SKM-1 treated with dmso at 0.1 percent for 144 hours (cell line): ENCODE data around the gene RNF11.
"Not testable (repeated sequence)": the region's sequence is repeated elsewhere in the genome, so short reads cannot be mapped to it uniquely, and the experiment has no call there.

Experiments
- DNase-seq: peaks from one replicate; lab custom pipeline; 2025; ENCODE audit not compliant: unreplicated experiment; lab: John Stamatoyannopoulos, UW

The RNF11 gene

DNA sequence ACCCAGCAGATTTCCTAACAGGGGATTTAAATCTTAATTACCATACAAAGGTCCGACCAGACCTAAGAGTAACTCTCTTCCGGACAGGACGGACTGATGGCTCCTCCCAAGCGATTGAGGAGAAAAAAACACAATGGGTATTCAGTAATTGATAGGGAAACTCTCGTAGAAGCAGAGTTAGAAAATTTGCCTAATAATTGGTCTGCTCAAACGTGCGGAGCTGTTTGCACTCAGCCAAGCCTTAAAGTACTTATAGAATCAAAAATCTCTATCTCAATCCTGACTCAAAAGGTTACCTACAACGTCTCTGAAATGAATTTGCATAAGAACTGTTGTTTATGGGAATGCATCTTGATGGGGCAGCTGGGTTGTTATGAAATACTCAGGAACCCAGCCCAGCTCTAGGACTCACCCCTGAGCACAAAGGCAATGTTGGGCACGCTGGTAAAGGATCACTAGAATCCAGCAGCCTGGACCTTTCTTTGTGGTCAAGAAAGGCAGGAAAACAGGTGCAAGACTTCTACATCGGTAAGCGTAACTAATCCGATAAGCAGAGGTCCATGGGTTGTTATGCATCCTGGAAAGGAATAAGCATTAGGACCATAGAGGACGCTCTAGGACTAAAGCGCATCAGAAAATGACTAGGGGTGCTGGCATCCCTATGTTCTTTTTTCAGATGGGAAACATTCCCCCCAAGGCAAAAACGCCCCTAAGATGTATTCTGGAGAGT lies 8.7 kb upstream of the RNF11 start:
- DNase-seq, result not testable (repeated sequence)

DNA sequence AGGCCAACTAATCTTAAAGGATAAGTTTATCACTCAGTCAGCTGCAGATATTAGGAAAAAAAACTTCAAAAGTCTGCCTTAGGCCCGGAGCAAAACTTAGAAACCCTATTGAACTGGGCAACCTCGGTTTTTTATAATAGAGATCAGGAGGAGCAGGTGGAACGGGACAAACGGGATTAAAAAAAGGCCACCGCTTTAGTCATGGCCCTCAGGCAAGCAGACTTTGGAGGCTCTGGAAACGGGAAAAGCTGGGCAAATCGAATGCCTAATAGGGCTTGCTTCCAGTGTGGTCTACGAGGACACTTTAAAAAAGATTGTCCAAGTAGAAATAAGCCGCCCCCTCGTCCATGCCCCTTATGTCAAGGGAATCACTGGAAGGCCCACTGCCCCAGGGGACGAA lies 7.6 kb upstream of the RNF11 start:
- DNase-seq, result not testable (repeated sequence)

DNA sequence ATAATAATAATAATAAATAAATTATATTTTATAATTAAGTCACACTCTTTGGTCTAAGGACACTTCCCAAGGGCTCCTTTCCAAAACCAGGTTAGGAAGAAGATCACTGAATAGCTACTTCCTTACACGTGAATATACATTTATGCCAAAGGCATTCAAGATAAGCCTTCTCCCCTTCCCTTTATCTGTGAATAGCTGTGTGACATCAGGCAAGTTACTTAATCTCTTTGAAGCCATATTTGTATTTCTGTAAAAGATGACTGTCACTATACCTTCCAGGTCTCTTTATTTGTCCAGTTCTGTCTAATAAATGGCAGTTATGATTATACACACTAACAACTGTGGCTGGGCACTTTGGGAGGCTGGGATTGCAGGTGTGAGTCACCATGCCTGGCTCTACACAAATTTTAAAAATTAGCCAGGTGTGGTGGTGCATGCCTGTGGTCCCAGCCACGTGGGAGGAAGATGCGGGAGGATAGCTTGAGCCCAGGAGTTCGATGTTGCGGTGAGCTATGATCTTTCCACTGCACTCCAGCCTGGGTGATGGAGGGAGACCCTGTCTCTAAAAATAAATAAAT lies 5.5 kb upstream of the RNF11 start:
- DNase-seq, result no peak

GRCh38 chr1:51231120-51231519 lies 5.0 kb upstream of the RNF11 start:
- DNase-seq, result no peak

- DNase-seq, result no peak
Measured at GRCh38 chr1:51231896-51232295, 4.2 kb upstream of the RNF11 start.

DNA sequence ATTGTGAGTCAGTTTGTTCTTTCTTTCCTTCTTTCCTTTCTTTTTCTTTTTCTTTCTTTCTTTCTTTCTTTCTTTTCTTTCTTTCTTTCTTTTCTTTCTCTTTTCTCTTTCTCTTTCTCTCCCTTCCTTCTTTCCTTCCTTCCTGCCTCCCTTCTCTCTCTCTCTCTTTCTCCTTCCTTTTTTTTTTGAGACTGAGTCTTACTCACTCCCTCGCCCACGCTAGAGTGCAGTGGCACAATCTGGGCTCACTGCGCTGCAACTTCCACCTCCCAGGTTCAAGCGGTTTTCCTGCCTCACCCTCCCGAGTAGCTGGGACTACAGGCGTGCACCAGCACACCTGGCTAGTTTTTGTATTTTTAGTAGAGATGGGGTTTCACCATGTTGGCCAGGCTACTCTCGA lies 1.8 kb upstream of the RNF11 start:
- DNase-seq, result not testable (repeated sequence)

DNA sequence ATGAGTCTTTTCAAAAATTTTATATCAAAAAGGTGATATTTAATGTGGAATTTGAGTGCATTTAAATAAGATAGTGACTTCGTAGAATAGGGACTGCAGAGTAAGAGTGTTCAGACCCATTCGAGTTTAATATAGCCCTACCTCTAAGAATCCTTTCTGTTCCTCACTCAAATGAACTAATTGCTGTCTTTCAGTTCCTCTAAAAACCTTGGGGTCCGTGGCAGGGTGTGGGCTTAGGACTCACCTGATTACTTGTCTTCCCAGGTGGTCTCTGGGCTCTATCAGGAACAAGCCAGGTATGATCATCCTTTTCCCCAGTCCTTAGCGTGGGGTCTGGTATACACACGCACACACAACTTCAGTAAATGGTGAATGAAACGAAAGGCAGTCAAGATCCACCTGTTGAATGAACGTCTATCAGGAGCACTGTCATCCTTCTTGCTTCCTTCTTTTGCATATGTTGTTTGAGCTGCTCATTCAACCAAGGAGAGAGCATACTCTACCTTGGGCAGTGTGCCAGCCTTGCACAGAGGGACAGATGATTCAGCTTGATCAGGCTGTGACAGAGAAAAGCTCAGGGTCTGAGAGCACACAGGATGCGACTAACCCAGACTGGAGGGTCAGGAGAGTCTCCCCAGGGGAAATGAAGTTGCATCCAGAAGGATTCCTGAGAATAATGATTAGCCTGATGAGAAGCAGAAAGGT lies 1.2 kb upstream of the RNF11 start:
- DNase-seq, result no peak

- no peak for DNase-seq
Measured at GRCh38 chr1:51236531-51237350, 668 bp downstream of the RNF11 start.

DNA sequence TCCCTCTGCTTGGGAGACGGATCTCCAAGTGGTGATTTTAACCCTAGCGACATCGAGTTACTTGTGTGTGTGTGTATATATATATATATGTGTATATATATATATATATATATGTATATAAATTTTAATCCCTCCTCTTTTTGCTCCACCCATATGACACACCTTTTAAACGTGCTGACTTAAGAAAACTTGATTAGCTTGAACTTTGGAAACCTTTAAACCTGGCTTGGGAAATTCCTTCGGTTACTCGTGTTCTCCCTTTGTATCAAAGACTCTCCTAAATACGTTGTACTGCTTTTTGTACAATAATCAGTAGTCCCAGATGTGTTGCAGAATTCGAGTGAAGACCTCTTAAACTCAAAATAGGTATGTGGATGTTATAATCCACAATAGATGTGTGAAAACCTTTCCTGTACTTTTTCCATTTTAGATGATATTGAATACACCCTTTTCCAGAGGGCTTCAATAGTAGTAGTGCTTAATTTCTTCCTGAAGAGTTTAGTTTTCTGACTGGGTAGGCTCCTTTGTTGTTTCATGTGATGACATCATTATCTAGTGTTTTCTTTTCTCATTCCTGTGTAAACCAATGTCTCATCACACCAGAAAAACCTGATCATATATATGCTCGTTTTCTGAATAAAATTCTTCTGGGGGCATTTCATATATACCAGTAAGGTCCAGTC lies 1.4 kb downstream of the RNF11 start:
- DNase-seq, result no peak

DNA sequence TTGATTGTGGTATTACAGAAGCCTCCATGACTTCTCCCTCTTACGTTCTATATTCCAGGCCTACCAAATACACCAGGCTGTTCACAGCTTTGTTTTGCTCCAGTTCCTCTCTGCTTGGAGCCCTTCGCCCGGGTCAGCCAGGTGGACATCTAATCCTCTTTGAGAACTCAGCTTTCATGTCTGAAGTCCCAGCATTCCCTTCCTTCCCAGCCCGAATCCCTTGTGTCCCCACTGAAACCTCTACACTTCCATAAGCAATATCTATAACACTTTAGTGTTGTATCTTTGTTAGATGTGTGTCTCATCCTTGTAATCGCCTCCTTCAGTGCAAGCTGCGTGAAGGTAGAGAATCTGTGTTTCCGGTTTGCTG lies 1.9 kb downstream of the RNF11 start:
- no peak for DNase-seq

DNA sequence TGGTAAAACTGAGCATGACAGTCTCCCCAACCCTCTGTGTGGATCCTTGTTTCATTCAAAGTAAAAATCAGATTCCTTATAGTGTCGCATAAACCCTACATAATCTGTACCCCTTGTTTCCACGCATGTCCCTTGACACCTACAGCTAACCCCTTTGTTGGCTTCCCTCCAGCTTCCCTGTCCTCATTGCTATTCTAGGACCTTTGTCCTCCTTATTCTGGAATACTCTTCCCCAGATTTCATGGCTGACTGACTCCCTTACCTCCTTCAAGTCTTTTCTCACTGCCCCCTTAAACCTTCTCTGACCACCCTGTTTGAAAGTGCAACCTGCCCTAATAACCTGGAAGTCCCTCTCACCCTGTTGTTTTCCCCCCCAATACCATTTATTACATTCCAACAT lies 4.0 kb downstream of the RNF11 start:
- no peak for DNase-seq

DNA sequence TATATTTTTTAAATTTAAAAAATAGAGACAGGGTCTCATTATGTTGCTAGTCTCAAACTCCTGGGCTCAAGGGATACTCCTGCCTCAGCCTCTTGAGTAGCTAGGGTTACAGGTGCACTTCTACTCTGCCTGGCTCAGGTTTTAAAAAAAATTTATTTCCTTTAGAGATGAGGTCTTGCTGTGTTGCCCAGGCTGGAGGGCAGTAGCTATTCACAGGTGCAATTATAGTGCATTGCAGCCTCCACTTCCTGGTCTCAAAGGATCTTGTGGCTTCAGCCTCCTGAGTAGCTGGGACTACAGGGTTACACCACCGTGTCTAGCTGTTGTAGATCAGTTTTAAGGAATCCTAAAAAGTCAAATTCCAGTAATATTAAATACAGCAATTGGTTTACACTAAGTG lies 5.0 kb downstream of the RNF11 start:
- no peak for DNase-seq

- DNase-seq, result no peak
Measured at GRCh38 chr1:51242546-51242945, 6.5 kb downstream of the RNF11 start.

DNA sequence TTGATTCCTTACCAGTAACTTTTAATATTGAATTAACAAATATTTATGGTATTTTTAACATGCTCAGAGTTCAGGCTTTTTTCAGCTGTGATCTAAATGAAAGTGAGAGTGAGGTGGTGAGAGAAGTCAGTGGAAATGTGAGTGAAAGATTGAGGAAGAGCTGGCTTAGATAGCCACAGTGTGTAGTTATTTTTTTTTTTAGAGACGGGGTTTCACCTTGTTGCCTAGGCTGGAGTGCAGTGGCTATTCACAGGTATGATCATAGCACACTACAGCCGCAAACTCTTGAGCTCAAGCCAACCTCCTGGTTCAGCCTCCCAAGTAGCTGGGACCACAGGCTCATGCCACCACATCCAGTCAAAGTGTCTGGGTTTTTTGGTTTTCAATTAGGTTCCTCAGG lies 10.9 kb downstream of the RNF11 start:
- DNase-seq, result no peak

DNA sequence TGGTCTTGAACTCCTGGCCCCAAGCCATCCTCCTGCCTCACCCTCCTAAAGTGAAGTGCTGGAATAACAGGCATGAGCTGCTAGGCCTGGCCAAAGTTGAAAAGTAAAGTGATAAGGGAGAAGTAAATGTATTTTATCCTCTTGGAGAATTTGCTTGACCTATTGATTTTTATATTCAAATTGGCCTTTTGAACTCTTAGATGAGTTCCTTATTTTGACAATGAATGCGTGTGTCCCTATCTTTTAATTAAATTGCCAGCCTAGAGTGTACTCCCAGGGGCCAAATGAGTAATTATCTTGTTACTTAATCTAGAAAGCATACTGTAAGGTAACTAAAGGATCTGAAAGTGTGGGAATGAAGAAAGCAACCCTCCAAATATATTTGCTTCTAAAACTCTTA lies 11.4 kb downstream of the RNF11 start:
- DNase-seq, result no peak

DNA sequence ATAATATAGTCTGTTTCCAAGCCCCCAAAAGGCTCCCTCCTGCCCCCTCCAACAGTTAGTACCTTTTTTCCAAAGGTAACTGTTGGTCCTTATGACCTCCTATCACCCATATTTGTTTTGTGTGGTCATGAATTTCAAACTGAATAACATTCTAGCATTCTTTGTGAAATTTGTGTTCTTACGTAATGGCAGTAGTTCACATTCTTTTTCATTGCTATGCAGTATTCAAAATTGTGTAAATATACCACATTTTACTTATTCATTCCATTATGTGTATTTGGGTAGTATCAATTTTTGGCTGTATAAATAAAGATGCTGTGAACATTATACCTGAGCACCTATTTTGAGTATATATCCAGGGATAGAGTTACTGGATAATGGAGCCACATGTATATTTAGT lies 13.4 kb downstream of the RNF11 start:
- DNase-seq, result no peak

- DNase-seq, result not testable (repeated sequence)
Measured at GRCh38 chr1:51250729-51251128, 14.7 kb downstream of the RNF11 start.

DNA sequence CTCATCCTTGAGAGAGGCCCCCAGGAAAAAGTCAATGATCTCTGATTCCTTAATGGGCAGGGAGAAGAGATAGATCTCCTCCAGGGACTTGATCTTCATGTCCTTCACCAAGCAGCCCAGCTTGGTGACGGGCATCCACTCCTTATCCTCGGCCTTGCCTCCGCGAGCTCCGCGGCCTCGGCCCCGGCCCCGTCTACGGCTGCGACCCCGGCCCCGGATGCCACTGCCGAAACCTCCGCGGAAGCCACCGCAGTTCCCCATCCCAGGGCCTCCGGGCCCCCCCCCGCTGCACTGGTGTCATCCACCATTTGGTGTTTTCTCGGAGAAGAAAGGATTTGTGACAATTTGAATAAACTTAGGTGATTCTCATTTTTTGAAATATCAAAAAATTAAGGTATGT lies 15.1 kb downstream of the RNF11 start:
- not testable (repeated sequence) for DNase-seq

DNA sequence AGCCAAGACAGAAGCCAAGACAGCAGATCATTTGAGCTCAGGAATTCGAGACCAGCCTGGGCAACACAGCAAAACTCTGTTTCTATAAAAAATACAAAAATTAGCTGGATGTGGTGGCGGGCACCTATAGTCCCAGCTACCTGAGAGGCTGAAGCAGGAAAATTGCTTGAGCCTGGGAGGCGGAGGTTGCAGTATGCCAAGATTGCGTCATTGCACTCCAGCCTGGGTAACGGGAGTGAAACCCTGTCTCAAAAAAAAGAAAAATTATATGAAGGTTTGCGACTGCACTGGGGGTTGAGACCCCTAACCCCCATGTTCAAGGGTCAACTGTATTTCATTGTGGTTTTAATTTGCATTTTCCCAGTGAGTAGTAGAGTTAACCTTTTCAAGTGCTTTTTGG lies 16.3 kb downstream of the RNF11 start:
- no peak for DNase-seq

GRCh38 chr1:51253691-51254090 lies 17.6 kb downstream of the RNF11 start:
- no peak for DNase-seq

DNA sequence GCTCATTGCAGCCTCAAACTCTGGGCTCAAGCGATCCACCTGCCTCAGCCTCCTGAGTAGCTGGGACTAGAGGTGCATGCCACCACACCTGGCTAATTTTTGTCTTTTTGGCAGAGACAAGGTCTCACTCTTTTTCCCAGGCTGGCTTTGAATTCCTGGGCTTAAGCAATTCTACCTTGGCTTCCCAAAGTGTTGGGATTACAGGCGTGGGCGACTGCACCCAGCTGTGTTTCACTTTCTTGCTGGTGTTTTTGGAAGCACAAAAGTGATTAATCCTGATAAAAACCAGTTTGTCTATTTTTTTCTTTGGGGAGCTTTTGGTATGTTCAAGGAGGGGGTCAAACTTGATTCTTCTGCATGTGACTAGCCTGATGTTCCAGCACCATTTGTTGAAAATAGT lies 19.3 kb downstream of the RNF11 start:
- DNase-seq, result no peak
